Retinal pigment epithelial cell (primary cell): Measurements from ENCODE around the gene MTR.

Experiments
- DNase-seq: peaks from one replicate; pipeline ENCODE4 v3.0.0-alpha.2; 2010; ENCODE audit warnings: low read depth
- H3K4me3 ChIP-seq: 2 replicates; pipeline ENCODE4 v1.5.1; 2011; ENCODE audit warnings: mild to moderate bottlenecking, low read length, control low read depth, moderate library complexity
- TF ChIP-seq, protein P1 (sequence below): conservative IDR thresholded peaks from 2 replicates; pipeline ENCODE4 v1.5.1; 2011; ENCODE audit warnings: low read depth, low read length, control low read depth, inconsistent platforms

The MTR gene

DNA sequence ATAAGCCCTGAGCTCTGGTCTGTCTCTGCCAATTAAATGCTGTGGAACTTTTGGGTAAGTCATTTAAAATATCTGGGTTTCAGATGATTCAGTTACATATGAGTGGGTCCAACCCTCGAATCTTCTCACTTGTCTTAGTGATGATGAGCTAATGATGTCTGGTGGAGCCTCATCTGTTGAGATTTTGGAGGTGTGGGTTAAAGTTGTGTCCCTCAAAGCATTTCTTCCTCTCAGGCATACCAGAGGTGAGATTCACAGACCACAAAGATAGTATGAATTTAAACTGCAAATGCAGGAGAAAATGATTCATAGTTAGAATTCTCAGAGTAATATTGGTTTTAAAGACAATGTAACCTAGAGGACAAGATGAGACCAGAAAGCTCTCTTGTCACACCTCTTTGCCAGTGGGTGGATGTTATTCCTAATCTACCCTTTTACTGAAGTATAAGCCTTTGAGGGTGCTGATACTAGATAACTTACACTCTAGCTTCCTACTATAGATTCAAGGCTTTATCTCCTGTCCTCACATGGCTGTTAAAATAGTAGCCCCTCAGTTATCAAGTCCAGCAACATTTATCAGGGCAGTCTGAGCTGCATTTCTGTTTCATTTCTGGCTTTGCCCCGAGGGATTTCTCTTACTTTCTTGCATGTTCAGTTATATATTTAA, 118.4 kb downstream of the MTR start:
- TF ChIP-seq, protein P1, sequence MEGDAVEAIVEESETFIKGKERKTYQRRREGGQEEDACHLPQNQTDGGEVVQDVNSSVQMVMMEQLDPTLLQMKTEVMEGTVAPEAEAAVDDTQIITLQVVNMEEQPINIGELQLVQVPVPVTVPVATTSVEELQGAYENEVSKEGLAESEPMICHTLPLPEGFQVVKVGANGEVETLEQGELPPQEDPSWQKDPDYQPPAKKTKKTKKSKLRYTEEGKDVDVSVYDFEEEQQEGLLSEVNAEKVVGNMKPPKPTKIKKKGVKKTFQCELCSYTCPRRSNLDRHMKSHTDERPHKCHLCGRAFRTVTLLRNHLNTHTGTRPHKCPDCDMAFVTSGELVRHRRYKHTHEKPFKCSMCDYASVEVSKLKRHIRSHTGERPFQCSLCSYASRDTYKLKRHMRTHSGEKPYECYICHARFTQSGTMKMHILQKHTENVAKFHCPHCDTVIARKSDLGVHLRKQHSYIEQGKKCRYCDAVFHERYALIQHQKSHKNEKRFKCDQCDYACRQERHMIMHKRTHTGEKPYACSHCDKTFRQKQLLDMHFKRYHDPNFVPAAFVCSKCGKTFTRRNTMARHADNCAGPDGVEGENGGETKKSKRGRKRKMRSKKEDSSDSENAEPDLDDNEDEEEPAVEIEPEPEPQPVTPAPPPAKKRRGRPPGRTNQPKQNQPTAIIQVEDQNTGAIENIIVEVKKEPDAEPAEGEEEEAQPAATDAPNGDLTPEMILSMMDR, result no peak
- DNase-seq, result no peak
- no peak overlapping the region for H3K4me3 ChIP-seq

DNA sequence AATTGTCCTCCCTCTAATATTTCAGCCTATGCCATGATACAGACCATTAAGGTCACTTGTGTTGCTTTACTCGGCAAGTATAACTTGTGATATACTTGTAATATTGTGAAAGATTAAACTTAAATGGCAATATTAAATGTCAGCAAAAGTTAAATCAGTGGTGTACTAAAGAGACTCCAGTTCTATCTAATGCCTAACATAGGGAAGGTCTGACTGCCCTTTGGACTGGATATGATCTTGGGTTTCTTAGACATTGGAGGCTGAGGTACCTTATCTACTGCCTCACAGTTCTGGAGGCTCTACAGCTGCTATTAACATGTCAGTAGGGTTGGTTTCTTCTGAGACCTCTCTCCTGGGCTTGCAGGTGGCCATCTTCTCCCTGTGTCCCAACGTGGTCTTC, 119.3 kb downstream of the MTR start:
- TF ChIP-seq, protein P1, result no peak
- DNase-seq, result no peak
- H3K4me3 ChIP-seq, result no peak overlapping the region

DNA sequence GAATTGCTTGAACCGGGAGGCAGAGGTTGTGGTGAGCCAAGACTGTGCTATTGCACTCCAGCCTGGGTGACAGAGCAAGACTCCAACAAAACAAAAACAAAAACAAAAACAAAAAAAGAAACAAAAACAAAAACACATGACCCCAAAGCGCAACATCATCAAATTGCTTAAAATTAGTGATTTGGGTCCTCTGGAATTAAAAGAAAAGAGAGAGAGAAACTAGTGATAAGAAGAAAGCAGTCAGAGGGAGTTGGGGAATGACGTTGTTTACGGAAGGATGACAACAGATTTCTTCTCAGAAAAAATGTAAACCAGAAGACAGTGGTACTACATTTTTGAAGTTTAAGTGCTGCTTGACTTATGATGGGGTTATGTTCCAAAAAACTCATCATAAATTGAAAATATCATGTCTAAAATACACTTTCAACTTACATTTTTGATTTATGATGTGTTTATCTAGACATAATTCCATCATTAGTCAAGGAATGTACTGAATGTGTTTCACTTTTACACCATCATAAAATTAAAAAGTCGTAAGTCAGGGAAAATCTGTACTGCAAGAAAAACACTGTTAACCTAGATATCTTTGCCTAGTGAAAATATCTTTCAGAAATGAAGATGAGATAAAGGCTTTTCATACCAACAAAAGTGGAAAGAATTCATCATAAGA, 121.2 kb downstream of the MTR start:
- DNase-seq, result no peak
- TF ChIP-seq, protein P1, result no peak
- H3K4me3 ChIP-seq, result no peak overlapping the region

DNA sequence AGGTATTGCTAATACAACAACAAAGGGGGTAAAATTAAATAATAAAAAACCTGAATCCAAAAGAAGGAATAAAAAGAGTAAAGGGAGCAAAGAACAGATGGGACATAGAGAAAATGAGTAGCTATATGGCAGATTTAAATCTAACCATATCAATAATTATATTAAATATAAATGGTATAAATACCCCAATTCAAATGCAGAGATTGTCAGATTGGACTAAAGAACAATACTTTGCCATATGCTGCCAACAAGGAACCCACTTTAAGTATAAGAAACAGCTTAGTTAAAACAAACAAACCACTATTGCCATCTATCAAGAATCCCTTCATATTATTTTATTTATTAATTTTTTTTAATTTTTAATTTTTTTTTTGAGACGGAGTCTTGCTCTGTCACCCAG, 122.4 kb downstream of the MTR start:
- DNase-seq, result no peak
- no peak overlapping the region for H3K4me3 ChIP-seq
- TF ChIP-seq, protein P1, result no peak

DNA sequence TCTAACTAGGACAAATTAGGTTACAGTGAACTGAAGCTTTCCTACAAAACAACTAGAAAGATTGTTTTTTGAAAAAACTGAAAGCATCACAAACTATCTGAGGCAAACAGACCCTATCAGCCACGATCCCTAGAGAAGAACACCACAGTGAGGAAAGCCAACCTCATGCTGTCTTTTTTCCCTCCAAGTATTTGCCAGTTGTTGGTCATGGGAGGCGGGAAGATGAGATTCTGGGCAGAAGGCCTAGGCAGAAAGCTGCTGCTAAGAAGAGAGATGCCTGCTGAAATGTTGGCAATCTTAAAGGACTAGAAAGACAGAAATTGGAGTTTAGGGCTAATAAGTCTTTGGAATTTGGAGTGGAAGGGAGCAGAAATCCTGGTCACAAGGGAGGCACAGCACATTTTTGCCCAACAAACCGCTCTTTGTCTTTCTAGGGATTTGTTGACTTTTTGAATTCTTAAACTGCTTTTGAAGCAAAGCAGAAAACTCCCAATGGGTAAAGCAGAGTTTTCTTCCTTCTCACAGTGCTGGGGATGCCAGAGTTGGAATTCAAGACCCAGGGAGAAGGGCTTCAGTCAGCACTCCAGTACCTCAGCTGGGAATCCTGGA, 125.3 kb downstream of the MTR start:
- TF ChIP-seq, protein P1, result no peak
- DNase-seq, result peak; percentile 15
- no peak overlapping the region for H3K4me3 ChIP-seq

DNA sequence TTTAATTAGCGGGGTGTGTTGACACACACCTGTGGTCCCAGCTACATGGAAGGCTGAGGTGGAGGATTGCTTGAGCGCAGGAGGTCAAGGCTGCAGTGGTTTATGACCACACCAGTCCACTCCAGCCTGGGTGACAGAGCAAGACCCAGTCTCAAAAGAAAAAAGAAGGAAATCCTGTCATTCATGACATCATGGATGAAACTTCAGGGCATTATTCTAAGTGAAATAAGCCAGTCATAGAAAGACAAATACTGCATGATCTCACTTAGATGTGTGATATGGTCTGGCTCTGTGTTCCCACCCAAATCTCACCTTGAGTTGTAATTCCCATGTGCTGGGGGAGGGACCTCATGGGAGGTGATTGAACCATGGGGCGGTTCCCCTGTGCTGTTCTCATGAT, 126.5 kb downstream of the MTR start:
- TF ChIP-seq, protein P1, result no peak
- no peak for DNase-seq
- no peak overlapping the region for H3K4me3 ChIP-seq

DNA sequence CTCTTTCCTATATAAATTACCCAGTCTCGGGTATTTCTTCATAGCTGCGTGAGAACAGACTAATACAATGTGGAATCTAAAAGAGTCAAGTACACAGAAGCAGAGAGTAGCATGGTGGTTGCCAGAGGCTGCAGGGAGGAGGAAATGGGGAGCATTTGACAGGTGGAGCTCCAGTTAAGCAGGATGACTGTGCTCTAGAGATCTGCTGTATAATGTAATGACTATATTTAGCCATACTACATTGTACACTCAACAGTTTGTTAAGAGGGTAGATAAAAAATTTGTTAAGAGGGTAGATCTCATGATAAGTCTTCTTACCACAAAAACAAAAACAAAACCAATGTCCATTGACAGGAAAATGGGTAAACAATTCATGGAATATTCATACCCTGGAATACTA, 127.1 kb downstream of the MTR start:
- H3K4me3 ChIP-seq, result no peak overlapping the region
- DNase-seq, result no peak
- TF ChIP-seq, protein P1, result no peak
